Right lobe of liver (tissue), 4 donors: ENCODE measurements around the gene SYNGR1.

Source experiments
- CTCF ChIP-seq, 4 donors: fragments of 200-600 bp in 3 of 4; fragments of 450-650 bp in 1 of 4; IDR thresholded peaks; one replicate each; pipeline versions ENCODE4 v1.5.1 to v1.8.0; 2016 to 2022; ENCODE audit warnings: antibody characterized with exemption in 4 of 4, mild to moderate bottlenecking in 2 of 4
- POLR2A ChIP-seq: fragments of 450-650 bp; IDR thresholded peaks from one replicate; pipeline ENCODE4 v1.6.1; 2017; ENCODE audit warnings: antibody characterized with exemption, mild to moderate bottlenecking
- donor health status: DM: no; HTN: no; CAD: no.
- donor health status: DM: no; HTN: no; CAD: no.
- donor health status: DM: no; HTN: yes; CAD: no.

GRCh38 chr22:39419096-39419495 lies 69.3 kb downstream of the SYNGR1 start:
- TF ChIP-seq CTCF (IDR thresholded peaks at IDR 0.05) (no peak), POLR2A (no peak)
